ENCODE results near the gene RFPL2.

- TF ChIP-seq CTCF (IDR thresholded peaks at IDR 0.05): no peak
- TF ChIP-seq POLR2A (IDR thresholded peaks at IDR 0.05): no peak
Observed at GRCh38 chr22:32226326-32227104, 21.6 kb upstream of the RFPL2 start.

Data from adrenal gland (tissue), 5 donors.